HEK293T (cell line): ENCODE results near the gene CALML3.

Source experiments
- CTCF ChIA-PET: fragments of 350-600 bp; formaldehyde crosslinking; extraction: SDS; loops from one replicate; lab custom pipeline; 2021; ENCODE audit warnings: antibody characterized with exemption, inconsistent platforms; lab: Yijun Ruan, JAX
- POLR2A ChIA-PET: fragments of 350-600 bp; formaldehyde crosslinking; extraction: SDS; loops from one replicate; lab custom pipeline; 2020; ENCODE audit warnings: antibody characterized with exemption, inconsistent platforms; lab: Yijun Ruan, JAX
- DNase-seq: peaks from one replicate; pipeline ENCODE4 v3.0.0; 2012; ENCODE audit warnings: mixed read lengths; ENCODE audit errors: extremely low spot score
- ARNT ChIP-seq: fragments of 450-650 bp; IDR thresholded peaks from 2 replicates; pipeline ENCODE4 v1.6.1; 2017; ENCODE audit warnings: mild to moderate bottlenecking
- BHLHE40 ChIP-seq: fragments of 450-650 bp; IDR thresholded peaks from 2 replicates; pipeline ENCODE4 v1.6.1; 2016; ENCODE audit warnings: mild to moderate bottlenecking, moderate library complexity, borderline replicate concordance
- CTBP1 ChIP-seq: fragments of 450-650 bp; IDR thresholded peaks from 2 replicates; pipeline ENCODE4 v1.6.1; 2016; ENCODE audit warnings: borderline replicate concordance
- ELF4 ChIP-seq: fragments of 450-650 bp; IDR thresholded peaks from 2 replicates; pipeline ENCODE4 v1.6.1; 2017; ENCODE audit warnings: antibody characterized with exemption
- FOXA1 ChIP-seq: fragments of 450-650 bp; IDR thresholded peaks from 2 replicates; pipeline ENCODE4 v1.6.1; 2016; ENCODE audit warnings: mild to moderate bottlenecking
- FOXK2 ChIP-seq: fragments of 450-650 bp; IDR thresholded peaks from 2 replicates; pipeline ENCODE4 v1.6.1; 2016; ENCODE audit warnings: mild to moderate bottlenecking
- FOXM1 ChIP-seq: fragments of 450-650 bp; IDR thresholded peaks from 2 replicates; pipeline ENCODE4 v1.6.1; 2017; ENCODE audit warnings: mild to moderate bottlenecking, borderline replicate concordance
- HDGF ChIP-seq: fragments of 450-650 bp; IDR thresholded peaks from 2 replicates; pipeline ENCODE4 v1.6.1; 2017; ENCODE audit warnings: antibody characterized with exemption, borderline replicate concordance
- L3MBTL2 ChIP-seq: fragments of 450-650 bp; conservative IDR thresholded peaks from 2 replicates; pipeline ENCODE4 v1.6.1; 2016; ENCODE audit warnings: mild to moderate bottlenecking
- LEF1 ChIP-seq: fragments of 450-650 bp; IDR thresholded peaks from 2 replicates; pipeline ENCODE4 v1.6.1; 2017; ENCODE audit warnings: mild to moderate bottlenecking, borderline replicate concordance
- NFRKB ChIP-seq: fragments of 450-650 bp; IDR thresholded peaks from 2 replicates; pipeline ENCODE4 v1.6.1; 2016; ENCODE audit warnings: mild to moderate bottlenecking, moderate library complexity
- SP1 ChIP-seq: fragments of 450-650 bp; IDR thresholded peaks from 2 replicates; pipeline ENCODE4 v1.6.1; 2017
- SUZ12 ChIP-seq: fragments of 450-650 bp; IDR thresholded peaks from 2 replicates; pipeline ENCODE4 v1.6.1; 2016; ENCODE audit warnings: mild to moderate bottlenecking
- TARDBP ChIP-seq: fragments of 450-650 bp; IDR thresholded peaks from 2 replicates; pipeline ENCODE4 v1.6.1; 2016
- ZNF384 ChIP-seq: fragments of 450-650 bp; IDR thresholded peaks from 2 replicates; pipeline ENCODE4 v1.6.1; 2016
- TF ChIP-seq, protein P1 (sequence below): fragments of 450-650 bp; IDR thresholded peaks from 2 replicates; pipeline ENCODE4 v1.6.1; 2016

The CALML3 gene

DNA sequence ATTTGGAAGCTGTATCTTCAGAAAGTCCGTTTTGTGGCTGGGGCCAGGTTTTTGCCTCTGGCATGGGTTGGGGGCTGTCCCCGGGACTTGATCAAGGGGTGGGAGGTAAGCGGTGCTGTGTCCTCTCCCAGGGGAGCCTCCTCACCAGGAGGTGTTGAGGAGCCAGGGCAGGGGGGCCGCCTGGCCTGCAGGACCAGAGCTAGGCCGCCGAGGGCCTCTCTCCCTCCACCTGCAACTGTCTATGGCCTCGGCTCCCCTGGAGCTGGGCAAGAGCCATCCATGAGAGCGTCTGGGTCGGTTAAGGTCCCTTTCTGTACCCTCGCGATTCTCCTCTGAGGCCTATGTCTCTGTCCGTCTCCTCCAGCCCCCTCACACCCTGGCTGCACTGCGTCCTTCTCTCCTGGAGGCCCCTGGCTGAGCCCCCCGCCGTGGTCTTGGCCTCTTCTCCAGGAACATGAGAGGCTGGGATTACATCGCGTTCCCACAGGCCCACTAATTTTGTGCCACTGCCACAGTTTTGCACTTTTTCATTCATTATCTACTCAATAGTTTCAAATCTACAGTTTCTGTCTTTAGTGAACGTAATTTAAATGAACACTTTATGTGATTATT is 46.0 kb upstream of the CALML3 start:
- POLR2A ChIA-PET = no interaction called here
- DNase-seq = no peak
- CTCF ChIA-PET = no interaction called here
- TF ChIP-seq ELF4 (no peak), HDGF (no peak), SP1 (no peak), TARDBP (no peak), L3MBTL2 (no peak), ARNT (no peak), BHLHE40 (no peak), SUZ12 (no peak), NFRKB (no peak), FOXM1 (no peak), ZNF384 (no peak), FOXA1 (no peak), CTBP1 (no peak)

DNA sequence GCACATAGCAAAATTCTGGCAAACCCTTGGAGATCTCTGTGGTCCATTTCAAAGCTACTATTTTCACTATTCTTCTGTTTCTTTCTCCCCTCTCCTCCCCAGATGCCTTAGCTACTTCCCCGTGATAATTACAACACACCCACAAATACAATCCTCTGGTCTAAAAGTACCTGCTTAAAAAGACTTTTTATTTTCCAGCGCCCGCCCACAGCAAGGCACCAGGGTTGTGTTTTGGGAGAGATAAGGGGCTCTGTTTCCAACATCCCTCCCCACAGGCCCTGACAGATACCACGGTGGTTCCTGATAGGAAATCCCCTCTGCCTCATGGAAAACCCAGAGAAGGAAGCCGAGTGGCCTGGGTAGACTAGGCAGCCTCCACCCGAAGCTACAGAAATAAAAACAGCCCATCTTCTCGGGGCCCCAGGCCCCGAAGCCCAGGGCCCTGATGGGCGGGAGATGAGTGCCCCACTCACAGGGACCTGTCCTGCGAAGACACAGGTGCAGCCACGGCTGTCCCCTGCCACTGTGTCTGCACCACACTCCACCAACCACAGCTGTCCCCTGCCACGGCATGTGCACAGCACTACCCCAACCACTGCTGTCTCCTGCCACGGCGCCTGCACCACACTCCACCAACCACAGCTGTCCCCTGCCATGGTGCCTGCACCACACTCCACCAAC is 45.1 kb upstream of the CALML3 start:
- no peak for DNase-seq
- TF ChIP-seq HDGF = no peak
- no peak for TF ChIP-seq SUZ12
- TF ChIP-seq ARNT = no peak
- TF ChIP-seq ZNF384 = no peak
- no peak for TF ChIP-seq NFRKB
- ChIA-PET CTCF (no interaction called here), POLR2A (no interaction called here)

DNA sequence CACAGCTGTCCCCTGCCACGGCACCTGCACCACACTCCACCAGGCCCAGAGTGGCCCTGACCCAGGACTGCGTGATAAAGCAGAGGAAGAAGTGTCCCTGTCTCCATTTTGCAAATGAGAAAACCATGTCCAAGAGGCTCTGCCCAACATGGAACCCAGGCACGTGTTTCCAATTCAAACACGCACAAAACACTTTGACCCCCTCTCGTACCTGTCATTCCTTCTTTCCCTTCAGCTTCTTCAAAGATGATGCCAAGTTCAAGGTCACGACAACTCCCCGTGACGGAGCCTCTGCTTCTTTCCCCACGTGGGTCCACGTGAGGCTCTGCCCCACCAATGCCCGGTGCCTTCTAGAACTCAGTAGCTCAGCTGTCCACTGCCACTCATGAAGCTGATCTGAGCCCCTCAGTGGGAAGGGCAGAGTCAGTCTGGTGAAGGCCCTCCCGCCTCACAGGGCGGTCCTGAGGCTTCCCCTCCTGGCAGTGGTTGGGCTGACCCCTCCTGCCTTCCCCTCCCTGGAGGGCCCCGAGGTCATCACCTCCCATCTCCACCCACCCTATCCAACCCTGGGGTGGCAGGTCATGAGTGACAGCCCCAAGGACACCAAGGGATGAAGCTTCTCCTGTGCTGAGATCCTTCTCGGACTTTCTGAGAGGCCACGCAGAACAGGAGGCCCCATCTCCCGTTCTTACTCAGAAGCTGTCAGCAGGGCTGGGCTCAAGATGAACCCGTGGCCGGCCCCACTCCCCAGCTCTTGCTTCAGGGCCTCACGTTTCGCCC is 44.4 kb upstream of the CALML3 start:
- ChIA-PET CTCF (no interaction called here), POLR2A (no interaction called here)
- TF ChIP-seq L3MBTL2 (no peak), TARDBP (no peak), SP1 (no peak), HDGF (no peak), BHLHE40 (no peak), FOXM1 (no peak), FOXK2 (no peak), CTBP1 (no peak), ARNT (no peak), NFRKB (no peak), ELF4 (no peak), ZNF384 (no peak), SUZ12 (no peak), LEF1 (no peak), FOXA1 (no peak)
- TF ChIP-seq, protein P1, sequence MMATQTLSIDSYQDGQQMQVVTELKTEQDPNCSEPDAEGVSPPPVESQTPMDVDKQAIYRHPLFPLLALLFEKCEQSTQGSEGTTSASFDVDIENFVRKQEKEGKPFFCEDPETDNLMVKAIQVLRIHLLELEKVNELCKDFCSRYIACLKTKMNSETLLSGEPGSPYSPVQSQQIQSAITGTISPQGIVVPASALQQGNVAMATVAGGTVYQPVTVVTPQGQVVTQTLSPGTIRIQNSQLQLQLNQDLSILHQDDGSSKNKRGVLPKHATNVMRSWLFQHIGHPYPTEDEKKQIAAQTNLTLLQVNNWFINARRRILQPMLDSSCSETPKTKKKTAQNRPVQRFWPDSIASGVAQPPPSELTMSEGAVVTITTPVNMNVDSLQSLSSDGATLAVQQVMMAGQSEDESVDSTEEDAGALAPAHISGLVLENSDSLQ = no peak
- no peak for DNase-seq

DNA sequence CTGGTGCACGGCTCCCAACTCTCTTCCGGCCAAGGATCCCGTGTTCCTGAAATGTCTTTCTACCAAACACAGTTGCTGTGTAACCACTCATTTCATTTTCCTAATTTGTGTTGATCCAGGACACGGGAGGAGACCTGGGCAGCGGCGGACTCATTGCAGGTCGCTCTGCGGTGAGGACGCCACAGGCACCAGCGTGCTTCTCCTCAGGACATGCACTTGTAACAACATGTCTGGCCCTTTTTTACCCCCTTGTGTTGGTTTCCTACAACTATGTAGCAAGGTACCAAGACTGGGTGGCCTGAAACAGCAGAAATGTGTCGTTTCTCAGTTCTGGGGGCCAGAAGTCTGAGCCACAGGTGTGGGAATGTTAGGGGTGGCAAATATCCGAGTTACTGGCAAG is 43.6 kb upstream of the CALML3 start:
- ChIA-PET CTCF (no interaction called here), POLR2A (no interaction called here)
- TF ChIP-seq SUZ12 (no peak), CTBP1 (no peak), FOXA1 (no peak), TARDBP (no peak), ZNF384 (no peak), BHLHE40 (no peak), NFRKB (no peak), FOXM1 (no peak), FOXK2 (no peak), ARNT (no peak), L3MBTL2 (no peak)
- TF ChIP-seq, protein P1 = no peak
- DNase-seq = no peak

GRCh38 chr10:5482016-5482415 is 42.7 kb upstream of the CALML3 start:
- TF ChIP-seq BHLHE40 = no peak
- no peak for TF ChIP-seq FOXK2
- TF ChIP-seq LEF1 = no peak
- no peak for TF ChIP-seq NFRKB
- ChIA-PET CTCF (no interaction called here), POLR2A (no interaction called here)
- no peak for DNase-seq

GRCh38 chr10:5484205-5484604 is 40.6 kb upstream of the CALML3 start:
- CTCF ChIA-PET = no interaction called here
- no peak for DNase-seq
- POLR2A ChIA-PET = no interaction called here
- TF ChIP-seq NFRKB (no peak), ZNF384 (no peak), FOXM1 (no peak), FOXA1 (no peak), SUZ12 (no peak), SP1 (no peak), BHLHE40 (no peak), FOXK2 (no peak), ARNT (no peak), ELF4 (no peak), CTBP1 (no peak), L3MBTL2 (no peak), LEF1 (no peak), TARDBP (no peak), HDGF (no peak)
- TF ChIP-seq, protein P1 = no peak
